ENCODE measurements around the gene KCNG2. TPM values are rescaled to one million over a fixed set of nuclear protein-coding genes. Genes with fewer than 3 reads are reported as not detected.

Gene KCNG2
- polyA plus RNA-seq, 1 donor: 0.46 TPM

- no peak for DNase-seq (ENCODE audit: low read depth)
Observed at GRCh38 chr18:79905389-79905911, 107.7 kb downstream of the KCNG2 start.

DNA sequence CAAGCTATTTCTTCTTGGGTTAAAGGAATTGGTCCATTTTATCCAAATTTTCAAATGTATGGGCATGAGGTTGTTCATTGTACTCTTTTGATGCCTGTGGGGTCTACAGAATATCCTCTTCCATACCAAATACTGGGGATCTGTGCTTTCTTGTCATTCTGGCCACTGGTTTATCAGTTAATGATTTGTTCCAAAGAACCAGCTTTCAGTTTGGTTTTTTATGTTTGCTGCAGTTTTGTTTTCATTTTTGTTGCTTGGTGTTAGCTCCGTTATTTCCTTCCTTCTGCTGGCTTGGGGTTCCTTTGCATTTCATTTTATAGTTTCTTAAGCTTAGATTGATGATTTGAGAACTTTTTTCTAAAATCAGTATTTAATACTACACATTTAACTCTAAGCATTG, 108.3 kb downstream of the KCNG2 start:
- no peak for DNase-seq (ENCODE audit: low read depth)

- DNase-seq (ENCODE audit: low read depth): no peak
Observed at GRCh38 chr18:79906706-79907105, 109.0 kb downstream of the KCNG2 start.

GRCh38 chr18:79910563-79911343, 113.0 kb downstream of the KCNG2 start:
- no peak for DNase-seq (ENCODE audit: low read depth)

- DNase-seq (ENCODE audit: low read depth): no peak
Observed at GRCh38 chr18:79911344-79912270, 113.9 kb downstream of the KCNG2 start.

DNA sequence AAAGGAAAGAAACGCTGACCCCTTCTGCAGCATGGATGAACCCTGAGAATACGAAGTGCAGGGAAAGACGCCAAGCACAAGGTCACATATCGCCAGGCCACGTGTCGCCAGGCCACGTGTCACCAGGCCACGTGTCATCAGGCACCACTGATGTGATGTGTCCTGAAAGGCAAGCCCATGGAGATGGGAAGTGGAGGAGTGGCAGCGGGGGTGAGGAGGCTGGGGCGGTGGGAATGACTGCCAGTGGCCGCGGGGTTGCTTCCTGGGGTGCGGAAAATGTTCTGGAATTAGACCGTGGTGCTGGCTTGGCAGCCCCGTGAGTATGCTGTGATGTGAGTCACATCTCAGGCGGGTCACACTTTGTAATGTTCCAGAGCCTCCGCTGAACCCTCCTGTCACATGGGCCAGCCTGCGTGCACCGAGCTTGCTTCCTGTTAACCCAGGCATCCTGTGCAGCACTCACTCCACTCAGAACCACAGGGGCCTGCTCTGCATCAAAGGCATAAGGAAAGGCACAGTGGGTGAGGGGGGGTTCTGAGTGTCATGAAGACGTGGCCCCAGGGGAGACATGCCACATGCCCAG, 114.8 kb downstream of the KCNG2 start:
- no peak for DNase-seq (ENCODE audit: low read depth)

DNA sequence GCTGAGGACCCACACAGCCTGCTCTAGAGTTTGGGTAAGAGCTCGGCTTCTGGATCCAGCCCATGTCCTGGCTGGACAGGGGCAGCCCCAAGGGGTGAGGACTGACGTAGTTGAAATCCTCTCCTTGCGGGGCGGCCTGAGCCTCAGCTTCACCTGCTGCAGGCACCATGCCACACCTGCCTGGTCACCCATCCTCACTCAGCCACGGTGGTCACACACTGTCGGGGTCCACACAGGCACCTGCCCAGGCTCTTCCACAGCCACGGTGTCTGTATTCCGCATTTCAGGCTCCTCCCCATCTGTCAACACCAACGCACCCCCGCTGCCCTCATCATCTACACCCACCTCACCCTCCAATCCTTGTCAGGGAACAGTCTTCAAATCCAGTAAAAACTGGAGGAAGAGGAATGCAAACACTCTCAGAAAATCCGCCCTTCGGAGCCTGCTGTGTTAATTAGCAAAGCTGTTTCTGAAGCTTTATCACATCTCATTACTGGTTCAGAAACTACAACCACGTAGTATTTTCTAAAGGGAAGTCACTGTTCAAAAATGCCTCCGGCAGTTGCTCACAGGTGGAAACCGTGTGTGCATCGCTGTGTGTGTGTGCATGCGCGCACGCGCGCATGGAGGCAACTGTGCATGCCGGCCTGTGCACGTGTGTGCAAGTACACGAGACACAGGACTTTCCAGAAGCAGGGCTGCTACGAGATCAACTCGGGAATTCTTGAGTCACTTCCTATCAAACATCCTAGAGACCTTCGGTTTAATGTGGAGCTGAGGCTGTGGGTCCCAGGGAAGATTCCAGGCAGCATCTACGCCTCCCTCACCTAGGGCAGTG, 115.5 kb downstream of the KCNG2 start:
- DNase-seq (ENCODE audit: low read depth): no peak

DNA sequence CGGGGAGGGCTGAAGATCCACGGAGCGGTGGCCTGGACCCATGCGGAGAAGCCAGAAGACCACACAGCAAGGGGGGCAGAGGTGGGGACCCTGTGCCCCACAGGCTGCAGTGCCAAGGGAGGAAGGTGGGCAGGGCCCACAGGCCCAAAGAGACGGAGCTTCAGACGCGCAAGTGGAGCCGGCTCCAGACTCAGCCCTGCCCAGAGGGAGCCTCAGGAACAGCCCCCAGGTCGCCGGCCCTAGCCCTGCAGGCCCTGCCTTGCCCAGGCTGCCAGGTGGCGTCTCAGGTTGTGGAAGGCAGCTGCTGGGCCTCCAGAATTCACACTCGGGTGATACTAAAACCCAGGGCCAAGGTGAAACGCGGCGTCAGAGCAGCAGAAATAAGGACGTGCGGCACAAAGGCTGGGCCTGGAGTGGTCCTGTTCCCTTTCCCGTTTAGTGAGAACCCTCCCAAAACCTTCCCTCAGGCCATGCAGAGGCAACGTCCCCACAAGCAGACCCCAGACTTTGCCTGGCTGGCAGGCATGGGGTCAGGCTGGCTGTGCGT, 116.9 kb downstream of the KCNG2 start:
- DNase-seq (ENCODE audit: low read depth): no peak

DNA sequence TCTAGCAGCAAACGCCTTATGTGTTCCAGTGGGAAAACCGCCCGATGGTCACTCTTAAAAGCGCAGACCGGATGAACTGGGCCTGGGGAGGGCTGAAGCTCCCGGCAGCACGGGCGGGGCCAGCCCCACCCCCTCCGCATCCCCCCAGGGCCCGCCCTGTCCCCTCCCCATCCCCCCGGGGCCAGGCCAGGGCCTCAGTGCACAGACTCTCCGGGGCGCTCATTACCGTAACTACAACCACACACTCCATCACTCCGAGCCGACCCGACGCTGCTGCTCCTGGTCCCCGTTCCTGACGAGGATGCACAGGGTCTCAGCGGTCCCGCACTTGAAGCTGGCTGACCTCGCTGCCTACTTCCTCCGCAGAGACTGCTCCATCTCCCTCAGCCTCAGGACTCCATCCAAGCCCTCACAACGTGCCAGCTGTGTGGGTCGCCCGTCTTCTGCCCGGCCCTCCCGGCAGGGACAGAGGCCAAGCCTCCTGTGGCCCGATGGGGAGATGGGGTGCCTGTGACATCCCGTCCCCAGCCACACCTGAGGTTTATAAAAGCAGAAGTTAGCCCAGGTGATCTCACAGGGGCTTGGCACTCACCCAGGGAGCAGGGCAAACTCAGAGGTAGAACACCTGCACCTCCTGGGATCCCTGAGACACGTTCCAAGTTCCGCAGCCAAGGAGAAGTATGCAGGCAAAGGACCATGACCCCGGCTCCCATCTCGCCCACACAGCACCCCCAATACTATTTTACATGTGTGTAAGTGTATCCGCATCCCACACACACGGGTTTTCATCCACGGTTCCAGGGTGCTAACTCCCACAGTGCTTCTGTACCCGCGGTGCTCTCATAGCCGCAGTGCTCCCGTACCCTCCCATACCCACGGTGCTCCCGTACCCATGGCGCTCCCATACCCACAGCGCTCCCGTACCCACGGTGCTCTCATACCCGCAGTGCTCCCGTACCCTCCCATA, 117.7 kb downstream of the KCNG2 start:
- no peak for DNase-seq (ENCODE audit: low read depth)

DNA sequence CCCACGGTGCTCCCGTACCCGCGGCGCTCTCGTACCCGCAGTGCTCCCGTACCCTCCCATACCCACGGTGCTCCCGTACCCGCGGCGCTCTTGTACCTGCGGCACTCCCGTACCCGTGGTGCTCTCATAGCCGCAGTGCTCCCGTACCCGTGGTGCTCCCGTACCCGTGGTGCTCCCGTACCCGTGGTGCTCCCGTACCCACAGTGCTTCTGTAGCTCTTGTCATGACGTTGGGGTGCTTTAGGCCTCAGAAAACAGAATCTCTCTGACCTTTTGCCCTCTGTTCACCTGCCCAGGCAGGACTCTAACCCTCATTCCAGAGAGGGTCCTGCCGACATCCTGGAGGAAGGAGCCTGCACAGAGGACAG, 118.4 kb downstream of the KCNG2 start:
- no peak for DNase-seq (ENCODE audit: low read depth)

GRCh38 chr18:79916546-79917168, 118.9 kb downstream of the KCNG2 start:
- no peak for DNase-seq (ENCODE audit: low read depth)

DNA sequence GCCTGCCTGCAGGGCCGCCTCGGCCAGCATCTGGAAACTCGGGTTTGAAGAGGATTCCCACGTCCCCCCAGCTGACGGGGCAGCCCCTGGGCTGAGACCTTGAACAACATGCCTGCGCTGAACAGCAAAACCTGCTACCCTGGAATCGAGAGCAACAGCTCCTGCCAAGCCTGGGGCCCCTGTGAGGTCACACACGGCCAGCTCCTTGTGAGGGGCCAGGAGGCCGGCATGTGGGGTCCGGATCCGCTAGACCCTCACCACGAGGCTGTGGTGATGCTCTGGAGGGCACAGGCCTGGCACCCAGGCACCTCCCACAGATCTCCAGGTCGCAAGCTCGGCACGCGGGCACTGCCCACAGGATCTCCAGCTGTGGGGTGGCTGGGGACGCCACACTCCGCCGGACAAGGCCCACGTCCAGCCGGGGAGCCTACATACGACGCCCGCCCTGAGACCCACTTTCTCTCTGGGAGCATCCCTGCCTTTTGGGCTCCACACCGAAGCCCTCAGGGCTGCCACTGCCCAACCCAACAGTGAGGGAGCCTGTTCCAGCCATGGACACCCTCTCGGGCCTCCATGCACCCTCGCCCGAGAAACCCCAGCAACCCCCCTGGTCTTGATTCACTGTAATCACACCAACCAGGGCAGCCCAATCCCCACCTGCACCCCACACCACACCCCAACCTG, 119.6 kb downstream of the KCNG2 start:
- DNase-seq (ENCODE audit: low read depth): no peak

GRCh38 chr18:79917853-79918614, 120.3 kb downstream of the KCNG2 start:
- no peak for DNase-seq (ENCODE audit: low read depth)

- no peak for DNase-seq (ENCODE audit: low read depth)
Observed at GRCh38 chr18:79918615-79919011, 120.9 kb downstream of the KCNG2 start.

GRCh38 chr18:79919089-79919488, 121.4 kb downstream of the KCNG2 start:
- DNase-seq (ENCODE audit: low read depth): no peak

- DNase-seq (ENCODE audit: low read depth): no peak
Observed at GRCh38 chr18:79921984-79922965, 124.5 kb downstream of the KCNG2 start.

GRCh38 chr18:79922971-79923411, 125.3 kb downstream of the KCNG2 start:
- DNase-seq (ENCODE audit: low read depth): no peak

Measured in forelimb muscle (tissue), 1 donor.